Neural cell (in vitro differentiated cells): ENCODE measurements around the gene DGKB. TPM values are rescaled to one million over a fixed set of nuclear protein-coding genes. Genes with fewer than 3 reads are reported as not detected.

ENCODE experiments used
- H2AFZ ChIP-seq: fragments of 200-600, 300-800 bp; sonication (generic), shearing (Covaris generic); 2 replicates; pipeline ENCODE4 v1.6.0; 2014; ENCODE audit warnings: low read depth, mild to moderate bottlenecking, antibody characterized with exemption, low read length, moderate library complexity
- H3F3A ChIP-seq: fragments of 200-600 bp; shearing (Covaris generic); 2 replicates; pipeline ENCODE4 v1.6.1; 2016; ENCODE audit warnings: mild to moderate bottlenecking, moderate library complexity, mixed read lengths, antibody characterized with exemption, low read length; ENCODE audit not compliant: insufficient read depth, poor library complexity, severe bottlenecking
- H3K27ac ChIP-seq: fragments of 200-600, 300-800 bp; sonication (generic), shearing (Covaris generic); 2 replicates; pipeline ENCODE4 v1.5.1; 2014; ENCODE audit warnings: mild to moderate bottlenecking, low read length, moderate library complexity
- H3K27me3 ChIP-seq: fragments of 300-800, 200-600 bp; sonication (generic), shearing (Covaris generic); 2 replicates; pipeline ENCODE4 v1.6.0; 2014; ENCODE audit warnings: mild to moderate bottlenecking, low read depth, low read length, moderate library complexity; ENCODE audit not compliant: insufficient read depth
- H3K36me3 ChIP-seq: fragments of 300-800, 200-600 bp; sonication (generic), shearing (Covaris generic); 2 replicates; pipeline ENCODE4 v1.5.1; 2014; ENCODE audit warnings: mild to moderate bottlenecking, antibody characterized with exemption, low read length, moderate library complexity; ENCODE audit not compliant: insufficient read depth
- H3K4me2 ChIP-seq: fragments of 300-800, 200-600 bp; sonication (generic), shearing (Covaris generic); 2 replicates; pipeline ENCODE4 v1.6.0; 2014; ENCODE audit warnings: mild to moderate bottlenecking, low read length
- H3K4me3 ChIP-seq: fragments of 300-800, 200-600 bp; sonication (generic), shearing (Covaris generic); 2 replicates; pipeline ENCODE4 v1.5.1; 2014; ENCODE audit warnings: mild to moderate bottlenecking, low read length, moderate library complexity
- H3K79me2 ChIP-seq: fragments of 200-600 bp; shearing (Covaris generic); replicated peaks from 2 replicates; pipeline ENCODE4 v1.6.0; 2014; ENCODE audit warnings: mild to moderate bottlenecking, low read length, moderate library complexity; ENCODE audit not compliant: insufficient read depth
- H3K9ac ChIP-seq: fragments of 300-800, 200-600 bp; sonication (generic), shearing (Covaris generic); 2 replicates; pipeline ENCODE4 v1.6.1; 2016; ENCODE audit warnings: mild to moderate bottlenecking, low read length, mixed read lengths
- H3K9me2 ChIP-seq: fragments of 200-600 bp; shearing (Covaris generic); 2 replicates; pipeline ENCODE4 v1.6.1; 2016; ENCODE audit warnings: mild to moderate bottlenecking, low read length, mixed read lengths; ENCODE audit not compliant: insufficient read depth
- H3K9me3 ChIP-seq: fragments of 200-600, 300-800 bp; sonication (generic), shearing (Covaris generic); 2 replicates; pipeline ENCODE4 v1.6.1; 2016; ENCODE audit warnings: mild to moderate bottlenecking, mixed run types, low read length, moderate library complexity, mixed read lengths
- H4K20me1 ChIP-seq: fragments of 200-600 bp; shearing (Covaris generic); 2 replicates; pipeline ENCODE4 v1.6.1; 2016; ENCODE audit warnings: mild to moderate bottlenecking, mixed run types; ENCODE audit not compliant: insufficient read depth
- EP300 ChIP-seq: fragments of 450-650 bp; conservative IDR thresholded peaks from 2 replicates; pipeline ENCODE4 v1.6.1; 2014; ENCODE audit warnings: antibody characterized with exemption, mild to moderate bottlenecking, moderate library complexity; ENCODE audit not compliant: poor library complexity, severe bottlenecking
- EZH2 ChIP-seq: fragments of 200-600, 300-800 bp; shearing (Covaris generic), sonication (generic); IDR thresholded peaks from 2 replicates; pipeline ENCODE4 v1.6.1; 2014; ENCODE audit warnings: antibody characterized with exemption, low read length, borderline replicate concordance, mild to moderate bottlenecking; ENCODE audit not compliant: insufficient read depth, poor library complexity, severe bottlenecking
- MXI1 ChIP-seq: fragments of 450-650 bp; conservative IDR thresholded peaks from 2 replicates; pipeline ENCODE4 v1.6.1; 2014; ENCODE audit warnings: antibody characterized with exemption, mild to moderate bottlenecking; ENCODE audit not compliant: poor library complexity, severe bottlenecking
- POLR2AphosphoS5 ChIP-seq: IDR thresholded peaks from 2 replicates; pipeline ENCODE4 v1.6.1; 2012
- RAD21 ChIP-seq: fragments of 450-650 bp; conservative IDR thresholded peaks from 2 replicates; pipeline ENCODE4 v1.6.1; 2014; ENCODE audit warnings: antibody characterized with exemption, mild to moderate bottlenecking, moderate library complexity
- SMC3 ChIP-seq: fragments of 450-650 bp; conservative IDR thresholded peaks from 2 replicates; pipeline ENCODE4 v1.6.1; 2014; ENCODE audit warnings: antibody characterized with exemption, mild to moderate bottlenecking, moderate library complexity; ENCODE audit not compliant: poor library complexity
- TAF1 ChIP-seq: IDR thresholded peaks from 2 replicates; pipeline ENCODE4 v1.6.1; 2012; ENCODE audit warnings: low read depth
- polyA plus RNA-seq: library from polyadenylated mRNA; depleted of rRNA; stranded (reverse); fragments of >200 nt; gene quantifications from 2 replicates; pipeline ENCODE4 v1.2.3, GENCODE V29; 2014
- TF ChIP-seq, protein P1 (sequence below): fragments of 450-650 bp; IDR thresholded peaks from 2 replicates; pipeline ENCODE4 v1.5.1; 2014; ENCODE audit warnings: antibody characterized with exemption, mild to moderate bottlenecking, moderate library complexity; ENCODE audit not compliant: poor library complexity, severe bottlenecking
- TF ChIP-seq, protein P2 (sequence below): IDR thresholded peaks from 2 replicates; pipeline ENCODE4 v1.6.1; 2012; ENCODE audit warnings: borderline replicate concordance

DGKB gene
- polyA plus RNA-seq, 1 donor from 2014 or later, result 0.20 TPM

- Histone ChIP-seq H3K4me3 (no peak overlapping the region), H3K36me3 (no peaks in the 10 kb centered on the region), H3F3A (no peaks in the 10 kb centered on the region), H3K9ac (no peak overlapping the region), H3K9me3 (peaks cover 5% of the 10 kb centered on the region), H3K4me2 (no peak overlapping the region), H4K20me1 (no peaks in the 10 kb centered on the region), H3K9me2 (no peaks in the 10 kb centered on the region), H3K27me3 (no peaks in the 10 kb centered on the region), H2AFZ (no peak overlapping the region), H3K27ac (no peak overlapping the region), H3K79me2 (no peaks in the 10 kb centered on the region)
- TF ChIP-seq EP300 (no peak), POLR2AphosphoS5 (no peak), EZH2 (no peak), RAD21 (no peak), MXI1 (no peak), TAF1 (no peak), SMC3 (no peak)
- TF ChIP-seq, protein P1, sequence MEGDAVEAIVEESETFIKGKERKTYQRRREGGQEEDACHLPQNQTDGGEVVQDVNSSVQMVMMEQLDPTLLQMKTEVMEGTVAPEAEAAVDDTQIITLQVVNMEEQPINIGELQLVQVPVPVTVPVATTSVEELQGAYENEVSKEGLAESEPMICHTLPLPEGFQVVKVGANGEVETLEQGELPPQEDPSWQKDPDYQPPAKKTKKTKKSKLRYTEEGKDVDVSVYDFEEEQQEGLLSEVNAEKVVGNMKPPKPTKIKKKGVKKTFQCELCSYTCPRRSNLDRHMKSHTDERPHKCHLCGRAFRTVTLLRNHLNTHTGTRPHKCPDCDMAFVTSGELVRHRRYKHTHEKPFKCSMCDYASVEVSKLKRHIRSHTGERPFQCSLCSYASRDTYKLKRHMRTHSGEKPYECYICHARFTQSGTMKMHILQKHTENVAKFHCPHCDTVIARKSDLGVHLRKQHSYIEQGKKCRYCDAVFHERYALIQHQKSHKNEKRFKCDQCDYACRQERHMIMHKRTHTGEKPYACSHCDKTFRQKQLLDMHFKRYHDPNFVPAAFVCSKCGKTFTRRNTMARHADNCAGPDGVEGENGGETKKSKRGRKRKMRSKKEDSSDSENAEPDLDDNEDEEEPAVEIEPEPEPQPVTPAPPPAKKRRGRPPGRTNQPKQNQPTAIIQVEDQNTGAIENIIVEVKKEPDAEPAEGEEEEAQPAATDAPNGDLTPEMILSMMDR, result no peak
- TF ChIP-seq, protein P2, sequence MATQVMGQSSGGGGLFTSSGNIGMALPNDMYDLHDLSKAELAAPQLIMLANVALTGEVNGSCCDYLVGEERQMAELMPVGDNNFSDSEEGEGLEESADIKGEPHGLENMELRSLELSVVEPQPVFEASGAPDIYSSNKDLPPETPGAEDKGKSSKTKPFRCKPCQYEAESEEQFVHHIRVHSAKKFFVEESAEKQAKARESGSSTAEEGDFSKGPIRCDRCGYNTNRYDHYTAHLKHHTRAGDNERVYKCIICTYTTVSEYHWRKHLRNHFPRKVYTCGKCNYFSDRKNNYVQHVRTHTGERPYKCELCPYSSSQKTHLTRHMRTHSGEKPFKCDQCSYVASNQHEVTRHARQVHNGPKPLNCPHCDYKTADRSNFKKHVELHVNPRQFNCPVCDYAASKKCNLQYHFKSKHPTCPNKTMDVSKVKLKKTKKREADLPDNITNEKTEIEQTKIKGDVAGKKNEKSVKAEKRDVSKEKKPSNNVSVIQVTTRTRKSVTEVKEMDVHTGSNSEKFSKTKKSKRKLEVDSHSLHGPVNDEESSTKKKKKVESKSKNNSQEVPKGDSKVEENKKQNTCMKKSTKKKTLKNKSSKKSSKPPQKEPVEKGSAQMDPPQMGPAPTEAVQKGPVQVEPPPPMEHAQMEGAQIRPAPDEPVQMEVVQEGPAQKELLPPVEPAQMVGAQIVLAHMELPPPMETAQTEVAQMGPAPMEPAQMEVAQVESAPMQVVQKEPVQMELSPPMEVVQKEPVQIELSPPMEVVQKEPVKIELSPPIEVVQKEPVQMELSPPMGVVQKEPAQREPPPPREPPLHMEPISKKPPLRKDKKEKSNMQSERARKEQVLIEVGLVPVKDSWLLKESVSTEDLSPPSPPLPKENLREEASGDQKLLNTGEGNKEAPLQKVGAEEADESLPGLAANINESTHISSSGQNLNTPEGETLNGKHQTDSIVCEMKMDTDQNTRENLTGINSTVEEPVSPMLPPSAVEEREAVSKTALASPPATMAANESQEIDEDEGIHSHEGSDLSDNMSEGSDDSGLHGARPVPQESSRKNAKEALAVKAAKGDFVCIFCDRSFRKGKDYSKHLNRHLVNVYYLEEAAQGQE, result no peak
Observed at GRCh38 chr7:14497390-14497789, 405.2 kb downstream of the DGKB start.

- Histone ChIP-seq H3K27me3 (no peaks in the 10 kb centered on the region), H3K4me3 (no peak overlapping the region), H3K27ac (no peak overlapping the region), H3K4me2 (no peak overlapping the region), H3K9me2 (no peaks in the 10 kb centered on the region), H3K79me2 (no peaks in the 10 kb centered on the region), H3F3A (no peaks in the 10 kb centered on the region), H4K20me1 (no peaks in the 10 kb centered on the region), H3K9me3 (no peaks in the 10 kb centered on the region), H3K9ac (no peak overlapping the region), H3K36me3 (no peaks in the 10 kb centered on the region), H2AFZ (no peak overlapping the region)
- TF ChIP-seq, protein P2, result no peak
- no peak for TF ChIP-seq EZH2
- no peak for TF ChIP-seq EP300
- TF ChIP-seq, protein P1, result no peak
- no peak for TF ChIP-seq MXI1
- TF ChIP-seq SMC3, result no peak
- TF ChIP-seq TAF1, result no peak
- no peak for TF ChIP-seq RAD21
- no peak for TF ChIP-seq POLR2AphosphoS5
Observed at GRCh38 chr7:14495633-14496032, 406.9 kb downstream of the DGKB start.
